Astrocyte (in vitro differentiated cells and primary cell): ENCODE measurements around the gene TAF3. TPM values are rescaled to one million over a fixed set of nuclear protein-coding genes. Genes with fewer than 3 reads are reported as not detected.

ENCODE experiments used
- DNase-seq: peaks from one replicate; pipeline ENCODE4 v3.0.0-alpha.2; 2010; ENCODE audit warnings: low read depth
- FAIRE-seq: peaks from 2 replicates; lab custom pipeline; 2011; peaks lifted over from hg19 to GRCh38; lab: Jason Lieb, UNC
- H2AFZ ChIP-seq: 2 replicates; pipeline ENCODE4 v1.6.0; 2012; ENCODE audit warnings: low read depth, low read length, inconsistent platforms
- H3K27ac ChIP-seq: 2 replicates; pipeline ENCODE4 v1.5.1; 2011; ENCODE audit warnings: low read depth, low read length, inconsistent platforms
- H3K27me3 ChIP-seq: 2 replicates; pipeline ENCODE4 v1.6.0; 2011; ENCODE audit warnings: low read length, inconsistent platforms; ENCODE audit not compliant: insufficient read depth
- H3K36me3 ChIP-seq: 2 replicates; pipeline ENCODE4 v1.5.1; 2011; ENCODE audit warnings: low read length, inconsistent platforms; ENCODE audit not compliant: insufficient read depth
- H3K4me1 ChIP-seq: 2 replicates; pipeline ENCODE4 v1.5.1; 2011; ENCODE audit warnings: low read length, inconsistent platforms; ENCODE audit not compliant: insufficient read depth
- H3K4me2 ChIP-seq: 2 replicates; pipeline ENCODE4 v1.6.0; 2012; ENCODE audit warnings: low read length, inconsistent platforms
- H3K4me3 ChIP-seq: 2 replicates; pipeline ENCODE4 v1.5.1; 2011; ENCODE audit warnings: low read depth, mild to moderate bottlenecking, low read length, inconsistent platforms; ENCODE audit not compliant: insufficient read depth
- H3K79me2 ChIP-seq: 2 replicates; pipeline ENCODE4 v1.6.0; 2012; ENCODE audit warnings: mild to moderate bottlenecking, low read length, inconsistent platforms; ENCODE audit not compliant: insufficient read depth
- H3K9ac ChIP-seq: 2 replicates; pipeline ENCODE4 v1.6.0; 2012; ENCODE audit warnings: mild to moderate bottlenecking, low read length, inconsistent platforms
- H3K9me3 ChIP-seq: 2 replicates; pipeline ENCODE4 v1.5.1; 2012; ENCODE audit warnings: low read depth, mild to moderate bottlenecking, low read length, inconsistent platforms; ENCODE audit not compliant: insufficient read depth
- H4K20me1 ChIP-seq: 2 replicates; pipeline ENCODE4 v1.6.0; 2012; ENCODE audit warnings: low read length, inconsistent platforms; ENCODE audit not compliant: insufficient read depth
- H3K27ac Mint-ChIP-seq: one replicate; pipeline ENCODE4 v1.8.0; 2021; ENCODE audit warnings: mild to moderate bottlenecking, mixed read lengths; ENCODE audit not compliant: unreplicated experiment
- H3K27me3 Mint-ChIP-seq: one replicate; pipeline ENCODE4 v1.8.0; 2021; ENCODE audit warnings: low read depth, mixed read lengths; ENCODE audit not compliant: unreplicated experiment
- H3K36me3 Mint-ChIP-seq: one replicate; pipeline ENCODE4 v1.8.0; 2021; ENCODE audit warnings: low read depth, mixed read lengths; ENCODE audit not compliant: unreplicated experiment
- H3K4me1 Mint-ChIP-seq: one replicate; pipeline ENCODE4 v1.8.0; 2021; ENCODE audit warnings: low read depth, mixed read lengths; ENCODE audit not compliant: unreplicated experiment
- H3K4me3 Mint-ChIP-seq: one replicate; pipeline ENCODE4 v1.8.0; 2021; ENCODE audit warnings: mild to moderate bottlenecking, moderate library complexity, mixed read lengths; ENCODE audit not compliant: unreplicated experiment
- H3K9me3 Mint-ChIP-seq: one replicate; pipeline ENCODE4 v1.8.0; 2021; ENCODE audit warnings: mild to moderate bottlenecking, mixed read lengths; ENCODE audit not compliant: unreplicated experiment
- EZH2 ChIP-seq: IDR thresholded peaks from 2 replicates; pipeline ENCODE4 v1.6.1; 2012; ENCODE audit warnings: mild to moderate bottlenecking, low read length, inconsistent platforms; ENCODE audit not compliant: insufficient read depth
- total RNA-seq: library from RNA; stranded (reverse); gene quantifications from 2 replicates; pipeline ENCODE4 v1.2.1, GENCODE V29; 2021
- TF ChIP-seq, protein P1 (sequence below): IDR thresholded peaks from 2 replicates; pipeline ENCODE4 v1.5.1; 2011; ENCODE audit warnings: low read depth, mild to moderate bottlenecking, inconsistent platforms, low read length, moderate library complexity; ENCODE audit not compliant: insufficient read depth

The TAF3 gene
- total RNA-seq, 1 donor from 2014 or later = 10.2 TPM

- no peak for FAIRE-seq
- H3K27me3 Mint-ChIP-seq = peaks cover 92% of the 10 kb centered on the region
Measured at GRCh38 chr10:8044331-8044907, 226.1 kb downstream of the TAF3 start.

DNA sequence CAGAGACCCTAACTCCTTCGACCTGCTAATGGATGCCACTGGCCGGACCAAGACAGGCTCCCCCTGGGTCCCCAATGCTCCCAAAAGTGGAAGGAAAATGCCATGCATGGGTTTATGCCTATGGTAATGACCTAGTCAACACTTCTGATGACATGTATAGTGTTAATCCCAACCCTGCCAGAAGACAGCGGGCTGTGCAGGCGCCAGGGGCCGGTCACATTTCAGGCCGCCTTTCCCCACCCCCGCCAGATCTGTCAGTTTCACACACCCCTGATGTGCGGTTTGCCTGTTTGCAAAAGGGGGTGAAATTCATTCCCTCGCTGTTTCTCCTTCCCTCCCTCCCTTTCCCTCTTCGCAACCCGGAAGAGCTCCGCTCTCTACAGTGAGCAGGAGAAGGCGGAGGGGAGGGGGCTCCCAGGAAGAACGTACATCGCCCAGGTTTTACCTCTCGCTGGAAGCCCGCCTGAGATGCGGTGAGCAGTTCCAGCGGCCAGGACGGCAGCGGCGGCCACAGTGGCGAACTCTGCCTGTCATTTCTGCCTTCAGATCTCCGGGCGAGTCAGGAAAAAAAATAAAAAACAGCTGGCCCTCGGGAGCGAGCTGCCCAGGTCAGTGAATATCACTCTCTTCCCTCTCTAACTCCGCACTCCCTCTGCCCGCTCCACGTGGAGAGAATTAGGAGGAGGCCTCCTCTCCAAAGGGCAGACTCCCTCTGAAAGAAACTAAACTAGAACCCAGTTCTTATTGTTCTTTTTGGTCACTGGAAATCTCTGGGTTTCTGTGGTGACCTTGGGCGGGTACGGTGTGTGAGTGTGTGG is 226.8 kb downstream of the TAF3 start:
- Histone ChIP-seq H3K4me1 (peaks cover 7% of the 10 kb centered on the region), H3K79me2 (no peaks in the 10 kb centered on the region), H3K9ac (no peak overlapping the region), H3K4me3 (peak overlapping the region; percentile 11), H3K9me3 (no peaks in the 10 kb centered on the region), H2AFZ (peak overlapping the region; percentile 64), H3K27me3 (peaks cover 97% of the 10 kb centered on the region), H3K36me3 (no peaks in the 10 kb centered on the region), H4K20me1 (peaks cover 18% of the 10 kb centered on the region), H3K27ac (no peak overlapping the region), H3K4me2 (peak overlapping the region; percentile 76)
- no peak for DNase-seq
- no peak for FAIRE-seq
- Mint-ChIP-seq H3K36me3 (no peaks in the 10 kb centered on the region), H3K4me1 (peaks cover 2% of the 10 kb centered on the region), H3K27me3 (peaks cover 85% of the 10 kb centered on the region), H3K4me3 (peak overlapping the region; percentile 82), H3K9me3 (peaks cover 10% of the 10 kb centered on the region), H3K27ac (peak overlapping the region; percentile 69)
- TF ChIP-seq, protein P1, sequence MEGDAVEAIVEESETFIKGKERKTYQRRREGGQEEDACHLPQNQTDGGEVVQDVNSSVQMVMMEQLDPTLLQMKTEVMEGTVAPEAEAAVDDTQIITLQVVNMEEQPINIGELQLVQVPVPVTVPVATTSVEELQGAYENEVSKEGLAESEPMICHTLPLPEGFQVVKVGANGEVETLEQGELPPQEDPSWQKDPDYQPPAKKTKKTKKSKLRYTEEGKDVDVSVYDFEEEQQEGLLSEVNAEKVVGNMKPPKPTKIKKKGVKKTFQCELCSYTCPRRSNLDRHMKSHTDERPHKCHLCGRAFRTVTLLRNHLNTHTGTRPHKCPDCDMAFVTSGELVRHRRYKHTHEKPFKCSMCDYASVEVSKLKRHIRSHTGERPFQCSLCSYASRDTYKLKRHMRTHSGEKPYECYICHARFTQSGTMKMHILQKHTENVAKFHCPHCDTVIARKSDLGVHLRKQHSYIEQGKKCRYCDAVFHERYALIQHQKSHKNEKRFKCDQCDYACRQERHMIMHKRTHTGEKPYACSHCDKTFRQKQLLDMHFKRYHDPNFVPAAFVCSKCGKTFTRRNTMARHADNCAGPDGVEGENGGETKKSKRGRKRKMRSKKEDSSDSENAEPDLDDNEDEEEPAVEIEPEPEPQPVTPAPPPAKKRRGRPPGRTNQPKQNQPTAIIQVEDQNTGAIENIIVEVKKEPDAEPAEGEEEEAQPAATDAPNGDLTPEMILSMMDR = no peak
- TF ChIP-seq EZH2 = peak; percentile 64

More at GRCh38 chr10:8044331-8044907, 226.1 kb downstream of the TAF3 start:
- TF ChIP-seq, protein P1 = no peak
- peak; percentile 26 for TF ChIP-seq EZH2
- H3K4me1 ChIP-seq = peaks cover under 1% of the 10 kb centered on the region
- H3K9me3 Mint-ChIP-seq = peaks cover 10% of the 10 kb centered on the region
- no peaks in the 10 kb centered on the region for H3K36me3 Mint-ChIP-seq
- H3K9me3 ChIP-seq = no peaks in the 10 kb centered on the region
- H3K4me3 ChIP-seq = no peak overlapping the region
- no peak overlapping the region for H3K4me3 Mint-ChIP-seq
- H4K20me1 ChIP-seq = peaks cover 18% of the 10 kb centered on the region
- peak overlapping the region; percentile 76 for H3K4me2 ChIP-seq
- H3K4me1 Mint-ChIP-seq = peaks cover 2% of the 10 kb centered on the region
- no peak overlapping the region for H2AFZ ChIP-seq
- H3K9ac ChIP-seq = no peak overlapping the region
- no peak for DNase-seq
- no peak overlapping the region for H3K27ac Mint-ChIP-seq
- H3K27me3 ChIP-seq = peaks cover 97% of the 10 kb centered on the region
- no peaks in the 10 kb centered on the region for H3K36me3 ChIP-seq
- no peak overlapping the region for H3K27ac ChIP-seq
- H3K79me2 ChIP-seq = no peaks in the 10 kb centered on the region
